Effector CD4-positive, alpha-beta T cell (primary cell): ENCODE results near the gene CITED1.

Experiments
- DNase-seq: peaks from one replicate; pipeline ENCODE4 v3.0.0-alpha.2; 2020

Gene CITED1

GRCh38 chrX:72269671-72270251 is 36.0 kb downstream of the CITED1 start:
- DNase-seq: no peak

GRCh38 chrX:72268597-72269365 is 36.9 kb downstream of the CITED1 start:
- DNase-seq: no peak

GRCh38 chrX:72265263-72265662 is 40.5 kb downstream of the CITED1 start:
- DNase-seq: no peak

GRCh38 chrX:72262077-72262476 is 43.6 kb downstream of the CITED1 start:
- DNase-seq: no peak

- DNase-seq: no peak
Measured at GRCh38 chrX:72260448-72260847, 45.3 kb downstream of the CITED1 start.

- DNase-seq: no peak
Measured at GRCh38 chrX:72258174-72258573, 47.5 kb downstream of the CITED1 start.

GRCh38 chrX:72255864-72256263 is 49.9 kb downstream of the CITED1 start:
- no peak for DNase-seq

- no peak for DNase-seq
Measured at GRCh38 chrX:72255445-72255844, 50.3 kb downstream of the CITED1 start.

GRCh38 chrX:72254816-72255215 is 50.9 kb downstream of the CITED1 start:
- no peak for DNase-seq

- DNase-seq: no peak
Measured at GRCh38 chrX:72253686-72254085, 52.0 kb downstream of the CITED1 start.
